H9 (cell line): Measurements from ENCODE around the gene STARD3NL. TPM values are rescaled to one million over a fixed set of nuclear protein-coding genes. Genes with fewer than 3 reads are reported as not detected.

Experiments used
- DNase-seq: peaks from one replicate; pipeline ENCODE4 v3.0.0-alpha.2; 2017
- H2AFZ ChIP-seq: one replicate; pipeline ENCODE4 v1.6.1; 2013; ENCODE audit warnings: mild to moderate bottlenecking, low read length, control low read depth, moderate library complexity
- H2AK5ac ChIP-seq: 2 replicates; pipeline ENCODE4 v1.6.1; 2013; ENCODE audit warnings: low read length, control low read depth, mixed read lengths; ENCODE audit not compliant: insufficient read length
- H2BK120ac ChIP-seq: one replicate; pipeline ENCODE4 v1.6.1; 2013; ENCODE audit warnings: low read depth, mild to moderate bottlenecking, low read length, control low read depth, inconsistent platforms; ENCODE audit not compliant: poor library complexity, severe bottlenecking
- H2BK12ac ChIP-seq: 2 replicates; pipeline ENCODE4 v1.6.1; 2013; ENCODE audit warnings: low read length, control low read depth, mixed read lengths, low read depth; ENCODE audit not compliant: insufficient read length
- H2BK15ac ChIP-seq: 2 replicates; pipeline ENCODE4 v1.6.1; 2013; ENCODE audit warnings: low read depth, low read length, control low read depth
- H2BK20ac ChIP-seq: one replicate; pipeline ENCODE4 v1.6.1; 2013; ENCODE audit warnings: low read depth, mild to moderate bottlenecking, low read length, control low read depth, inconsistent platforms; ENCODE audit not compliant: poor library complexity, severe bottlenecking
- H2BK5ac ChIP-seq: 2 replicates; pipeline ENCODE4 v1.6.1; 2013; ENCODE audit warnings: low read length, control low read depth, mixed read lengths; ENCODE audit not compliant: insufficient read length
- H3K14ac ChIP-seq: 2 replicates; pipeline ENCODE4 v1.6.1; 2013; ENCODE audit warnings: low read length, control low read depth; ENCODE audit not compliant: insufficient read depth
- H3K18ac ChIP-seq: 2 replicates; pipeline ENCODE4 v1.6.1; 2013; ENCODE audit warnings: low read depth, mild to moderate bottlenecking, mixed read lengths, low read length, control low read depth; ENCODE audit not compliant: insufficient read length
- H3K23ac ChIP-seq: 2 replicates; pipeline ENCODE4 v1.6.1; 2013; ENCODE audit warnings: low read length, control low read depth, mixed read lengths, low read depth; ENCODE audit not compliant: insufficient read length
- H3K23me2 ChIP-seq: 2 replicates; pipeline ENCODE4 v1.6.1; 2013; ENCODE audit warnings: low read depth, mild to moderate bottlenecking, mixed read lengths, low read length, control low read depth; ENCODE audit not compliant: insufficient read length, poor library complexity, severe bottlenecking
- H3K27ac ChIP-seq: 2 replicates; pipeline ENCODE4 v1.5.1; 2013; ENCODE audit warnings: low read length, control low read depth, mixed read lengths, low read depth; ENCODE audit not compliant: insufficient read length
- H3K27me3 ChIP-seq: 2 replicates; pipeline ENCODE4 v1.6.1; 2013; ENCODE audit warnings: low read length, control low read depth, inconsistent platforms; ENCODE audit not compliant: insufficient read depth
- H3K4ac ChIP-seq: 2 replicates; pipeline ENCODE4 v1.6.1; 2013; ENCODE audit warnings: low read depth, mild to moderate bottlenecking, control low read depth, inconsistent platforms, low read length, moderate library complexity
- H3K4me1 ChIP-seq: 2 replicates; pipeline ENCODE4 v1.6.1; 2013; ENCODE audit warnings: low read length, control low read depth, inconsistent platforms; ENCODE audit not compliant: insufficient read depth
- H3K4me2 ChIP-seq: 2 replicates; pipeline ENCODE4 v1.6.1; 2013; ENCODE audit warnings: low read length, control low read depth, mixed read lengths; ENCODE audit not compliant: insufficient read length, insufficient read depth
- H3K56ac ChIP-seq: 2 replicates; pipeline ENCODE4 v1.6.1; 2013; ENCODE audit warnings: low read depth, mild to moderate bottlenecking, mixed read lengths, low read length, control low read depth; ENCODE audit not compliant: insufficient read length
- H3K79me1 ChIP-seq: 2 replicates; pipeline ENCODE4 v1.6.1; 2013; ENCODE audit warnings: low read depth, mild to moderate bottlenecking, moderate library complexity, low read length, control low read depth, inconsistent platforms; ENCODE audit not compliant: insufficient read depth, poor library complexity, severe bottlenecking
- H3K79me2 ChIP-seq: 2 replicates; pipeline ENCODE4 v1.6.1; 2013; ENCODE audit warnings: low read length, control low read depth, inconsistent platforms; ENCODE audit not compliant: insufficient read depth
- H3K9ac ChIP-seq: 2 replicates; pipeline ENCODE4 v1.6.1; 2013; ENCODE audit warnings: low read length, control low read depth, mixed read lengths; ENCODE audit not compliant: insufficient read length; ENCODE audit errors: extremely low read depth
- H3K9me3 ChIP-seq: one replicate; pipeline ENCODE4 v1.6.1; 2013; ENCODE audit warnings: low read depth, low read length, inconsistent platforms; ENCODE audit not compliant: control insufficient read depth
- H3T11ph ChIP-seq: one replicate; pipeline ENCODE4 v1.6.1; 2013; ENCODE audit warnings: mild to moderate bottlenecking, low read length, control low read depth, inconsistent platforms
- H4K20me1 ChIP-seq: one replicate; pipeline ENCODE4 v1.6.1; 2013; ENCODE audit not compliant: control insufficient read depth, insufficient read length, insufficient read depth
- H4K5ac ChIP-seq: 2 replicates; pipeline ENCODE4 v1.6.1; 2013; ENCODE audit warnings: low read depth, mild to moderate bottlenecking, mixed read lengths, low read length, control low read depth; ENCODE audit not compliant: insufficient read length
- H4K8ac ChIP-seq: replicated peaks from 2 replicates; pipeline ENCODE4 v1.6.1; 2013; ENCODE audit warnings: low read length, control low read depth, mixed read lengths, low read depth; ENCODE audit not compliant: insufficient read length
- H4K91ac ChIP-seq: 2 replicates; pipeline ENCODE4 v1.6.1; 2013; ENCODE audit warnings: low read depth, mild to moderate bottlenecking, moderate library complexity, mixed read lengths, low read length, control low read depth; ENCODE audit not compliant: insufficient read length
- H3K27ac Mint-ChIP-seq, 3 experiments: 2 replicates in 2 of 3; 3 replicates in 1 of 3; pipeline ENCODE4 v1.8.0; 2020 to 2021; ENCODE audit warnings: mixed read lengths in 3 of 3, mild to moderate bottlenecking in 1 of 3, moderate library complexity in 1 of 3
- H3K27me3 Mint-ChIP-seq: 2 replicates; pipeline ENCODE4 v1.8.0; 2021; ENCODE audit warnings: low read depth, mild to moderate bottlenecking, moderate library complexity, mixed read lengths
- H3K36me3 Mint-ChIP-seq, 3 experiments: 2 replicates in 2 of 3; 3 replicates in 1 of 3; pipeline ENCODE4 v1.8.0; 2020 to 2021; ENCODE audit warnings: low read depth in 3 of 3, mixed read lengths in 3 of 3; ENCODE audit not compliant: insufficient read depth in 1 of 3
- H3K4me1 Mint-ChIP-seq, 2 experiments: 2 replicates each; pipeline ENCODE4 v1.8.0; 2020; ENCODE audit warnings: mixed read lengths in 2 of 2
- H3K4me3 Mint-ChIP-seq, 2 experiments: 2 replicates in 1 of 2; 3 replicates in 1 of 2; pipeline ENCODE4 v1.8.0; 2020 to 2021; ENCODE audit warnings: mild to moderate bottlenecking in 2 of 2, mixed read lengths in 2 of 2, moderate library complexity in 1 of 2
- H3K9me3 Mint-ChIP-seq, 2 experiments: 2 replicates in 1 of 2; 3 replicates in 1 of 2; pipeline ENCODE4 v1.8.0; 2020; ENCODE audit warnings: mild to moderate bottlenecking in 2 of 2, mixed read lengths in 2 of 2, moderate library complexity in 1 of 2
- CTCF ChIP-seq: fragments of 200-600 bp; sonication (generic); conservative IDR thresholded peaks from 3 replicates; pipeline ENCODE4 v1.8.0; 2021; ENCODE audit warnings: antibody characterized with exemption, mild to moderate bottlenecking
- WGBS: extraction: QIAGEN DNeasy Blood & Tissue Kit; methylation state at CpG from one replicate; pipeline ENCODE4 v1.1.7; 2013; ENCODE audit warnings: missing lambda C conversion rate, low lambda C conversion rate, mixed read lengths; ENCODE audit not compliant: insufficient read length; ENCODE audit errors: extremely low coverage; 5-methylcytosine and 5-hydroxymethylcytosine counted together
- total RNA-seq: library from RNA; stranded (reverse); gene quantifications from 2 replicates; pipeline ENCODE4 v1.2.1, GENCODE V29; 2021

STARD3NL gene
- total RNA-seq, 1 experiment from 2014 or later: 36.5 TPM

DNA sequence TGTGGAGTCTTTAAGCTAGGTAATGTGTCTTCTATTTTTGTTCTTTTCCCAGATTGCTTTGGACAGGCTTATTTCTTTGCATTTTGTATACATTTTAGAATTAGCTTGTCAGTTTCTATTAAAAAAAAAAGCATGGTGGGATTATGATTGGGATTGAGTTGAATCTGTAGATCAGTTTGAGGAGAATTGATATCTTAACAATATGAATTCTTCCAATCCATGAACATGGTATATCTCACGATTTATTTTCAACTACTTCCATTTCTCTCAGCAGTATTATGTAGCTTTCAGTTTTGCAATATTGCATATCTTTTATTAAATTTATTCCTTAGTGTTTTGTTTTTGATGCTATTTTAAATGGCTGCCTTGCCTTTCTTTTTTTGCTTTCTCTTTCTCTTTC lies 13.7 kb downstream of the STARD3NL start:
- Histone ChIP-seq H2AFZ (no peak overlapping the region), H4K5ac (no peak overlapping the region), H2BK20ac (no peak overlapping the region), H3K4me1 (peaks cover 11% of the 10 kb centered on the region), H3K56ac (no peak overlapping the region), H3K9ac (no peak overlapping the region), H3K27ac (no peak overlapping the region), H3K27me3 (no peaks in the 10 kb centered on the region), H3K14ac (no peak overlapping the region), H2BK5ac (no peak overlapping the region), H2AK5ac (no peak overlapping the region), H2BK12ac (no peak overlapping the region), H3K4me2 (no peak overlapping the region), H3K79me1 (peaks cover 3% of the 10 kb centered on the region), H3T11ph (no peak overlapping the region), H2BK15ac (no peak overlapping the region), H3K23me2 (no peaks in the 10 kb centered on the region), H3K23ac (no peak overlapping the region), H4K20me1 (no peaks in the 10 kb centered on the region), H2BK120ac (no peak overlapping the region), H3K4ac (no peak overlapping the region), H3K79me2 (peaks cover 4% of the 10 kb centered on the region; the same call in 1 of the 2 replicates), H3K9me3 (no peaks in the 10 kb centered on the region), H3K18ac (no peak overlapping the region), H4K91ac (no peak overlapping the region), H4K8ac (no peak overlapping the region)
- DNase-seq: no peak
- Mint-ChIP-seq H3K9me3 (peaks cover 0 to 8% of the 10 kb centered on the region in 2 experiments; a peak in 4 of 5 replicates), H3K4me3 (no peak overlapping the region), H3K27me3 (no peaks in the 10 kb centered on the region), H3K36me3 (peaks cover 2 to 10% (median 9%) of the 10 kb centered on the region in 3 experiments; a peak in 5 of 7 replicates), H3K27ac (no peak overlapping the region), H3K4me1 (peaks cover 29 to 38% of the 10 kb centered on the region in 2 experiments)
- no peak for TF ChIP-seq CTCF
- WGBS: no CpG with 5 or more reads among the region's 1 CpG
